Retinal pigment epithelial cell (primary cell): Measurements from ENCODE around the gene ATP4A.

ENCODE experiments used
- DNase-seq: peaks from one replicate; pipeline ENCODE4 v3.0.0-alpha.2; 2010; ENCODE audit warnings: low read depth
- H3K4me3 ChIP-seq: 2 replicates; pipeline ENCODE4 v1.5.1; 2011; ENCODE audit warnings: mild to moderate bottlenecking, low read length, control low read depth, moderate library complexity
- TF ChIP-seq, protein P1 (sequence below): conservative IDR thresholded peaks from 2 replicates; pipeline ENCODE4 v1.5.1; 2011; ENCODE audit warnings: low read depth, low read length, control low read depth, inconsistent platforms

The ATP4A gene

DNA sequence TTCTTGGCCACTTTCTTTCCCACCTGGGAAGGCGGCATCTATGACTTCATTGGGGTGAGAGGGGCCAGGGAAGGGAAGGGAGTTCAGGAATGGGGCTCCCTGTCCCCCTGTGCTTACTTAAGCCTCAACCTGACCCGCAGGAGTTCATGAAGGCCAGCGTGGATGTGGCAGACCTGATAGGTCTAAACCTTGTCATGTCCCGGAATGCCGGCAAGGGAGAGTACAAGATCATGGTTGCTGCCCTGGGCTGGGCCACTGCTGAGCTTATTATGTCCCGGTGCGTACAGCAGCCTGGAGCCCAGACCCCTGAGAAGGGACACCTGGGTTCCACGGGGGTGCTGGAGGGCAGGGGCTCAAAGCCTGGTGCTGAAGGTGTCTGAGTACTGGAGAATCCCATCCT is 16.9 kb downstream of the ATP4A start:
- H3K4me3 ChIP-seq = peak overlapping the region; percentile 91
- DNase-seq = no peak
- TF ChIP-seq, protein P1, sequence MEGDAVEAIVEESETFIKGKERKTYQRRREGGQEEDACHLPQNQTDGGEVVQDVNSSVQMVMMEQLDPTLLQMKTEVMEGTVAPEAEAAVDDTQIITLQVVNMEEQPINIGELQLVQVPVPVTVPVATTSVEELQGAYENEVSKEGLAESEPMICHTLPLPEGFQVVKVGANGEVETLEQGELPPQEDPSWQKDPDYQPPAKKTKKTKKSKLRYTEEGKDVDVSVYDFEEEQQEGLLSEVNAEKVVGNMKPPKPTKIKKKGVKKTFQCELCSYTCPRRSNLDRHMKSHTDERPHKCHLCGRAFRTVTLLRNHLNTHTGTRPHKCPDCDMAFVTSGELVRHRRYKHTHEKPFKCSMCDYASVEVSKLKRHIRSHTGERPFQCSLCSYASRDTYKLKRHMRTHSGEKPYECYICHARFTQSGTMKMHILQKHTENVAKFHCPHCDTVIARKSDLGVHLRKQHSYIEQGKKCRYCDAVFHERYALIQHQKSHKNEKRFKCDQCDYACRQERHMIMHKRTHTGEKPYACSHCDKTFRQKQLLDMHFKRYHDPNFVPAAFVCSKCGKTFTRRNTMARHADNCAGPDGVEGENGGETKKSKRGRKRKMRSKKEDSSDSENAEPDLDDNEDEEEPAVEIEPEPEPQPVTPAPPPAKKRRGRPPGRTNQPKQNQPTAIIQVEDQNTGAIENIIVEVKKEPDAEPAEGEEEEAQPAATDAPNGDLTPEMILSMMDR = no peak

DNA sequence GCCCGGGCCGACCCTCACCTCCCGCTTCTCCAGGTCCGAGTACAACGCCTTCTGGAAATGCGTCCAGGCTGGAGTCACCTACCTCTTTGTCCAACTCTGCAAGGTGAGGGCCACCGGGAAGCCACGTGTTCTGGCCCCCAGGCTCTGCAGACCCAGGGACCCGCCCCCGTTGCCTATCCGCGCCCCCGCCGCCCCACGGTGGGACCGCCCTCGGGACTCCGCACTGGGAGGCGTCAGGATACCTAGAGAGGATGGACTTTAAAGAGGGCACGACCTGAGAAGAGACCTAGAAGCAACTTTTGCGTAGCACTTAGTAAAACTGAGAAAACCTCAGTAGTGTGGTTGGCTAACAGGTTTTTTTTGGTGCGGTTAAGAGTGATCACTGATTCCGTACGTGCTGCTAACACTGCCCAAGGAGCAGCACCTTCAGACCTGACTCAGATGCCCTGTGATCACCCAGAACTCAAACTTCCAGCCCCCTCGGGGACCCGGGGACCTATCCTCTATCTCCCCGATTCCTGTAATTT is 17.5 kb downstream of the ATP4A start:
- TF ChIP-seq, protein P1 = no peak
- DNase-seq = no peak
- H3K4me3 ChIP-seq = peak overlapping the region; percentile 91

DNA sequence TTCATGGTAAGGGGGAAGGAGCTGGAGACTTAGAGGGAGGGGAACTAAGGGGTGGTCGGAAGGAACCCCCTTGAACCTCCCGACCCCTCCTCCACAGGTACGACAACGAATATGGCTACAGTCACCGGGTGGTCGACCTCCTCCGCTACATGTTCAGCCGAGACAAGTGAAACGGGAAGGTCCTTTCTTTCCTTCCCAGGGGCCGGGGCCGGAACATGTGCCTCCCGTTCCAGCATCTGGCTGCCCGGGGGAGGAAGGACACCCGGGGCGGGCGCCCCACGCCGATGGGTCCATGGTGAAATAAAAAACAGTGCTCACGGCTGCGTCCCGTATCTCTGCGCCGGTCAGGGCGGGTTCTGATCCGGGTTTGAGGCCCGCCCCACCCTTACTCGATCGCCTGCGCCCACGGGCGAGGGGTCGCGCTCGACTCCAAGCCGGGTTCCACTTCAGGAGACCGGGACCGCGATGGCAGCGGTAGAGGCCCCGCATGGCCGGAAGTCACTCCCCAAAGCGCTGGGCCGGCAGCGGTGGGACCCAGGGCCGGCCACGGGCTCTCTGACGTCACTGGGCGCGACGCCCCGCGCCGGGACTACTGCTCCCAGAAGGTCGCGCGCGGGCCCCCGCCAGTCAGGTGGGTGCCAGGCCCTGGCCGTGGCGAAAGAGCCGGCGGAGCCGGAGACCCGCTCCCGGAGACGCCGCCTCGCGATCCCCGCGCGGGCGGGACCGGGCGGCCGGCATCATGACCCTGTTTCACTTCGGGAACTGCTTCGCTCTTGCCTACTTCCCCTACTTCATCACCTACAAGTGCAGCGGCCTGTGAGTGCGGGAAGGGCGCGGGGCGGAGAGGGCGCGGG is 18.2 kb downstream of the ATP4A start, which contains the start of gene TMEM147:
Gene TMEM147, plus strand, starts transcription at position 626 of the 854 bp plus-strand sequence. Its CDS starts 114 bp downstream, at position 740.
- TF ChIP-seq, protein P1 = no peak
- H3K4me3 ChIP-seq = peak within 1 kb of the TSS; percentile 91
- DNase-seq = peak; percentile 56

DNA sequence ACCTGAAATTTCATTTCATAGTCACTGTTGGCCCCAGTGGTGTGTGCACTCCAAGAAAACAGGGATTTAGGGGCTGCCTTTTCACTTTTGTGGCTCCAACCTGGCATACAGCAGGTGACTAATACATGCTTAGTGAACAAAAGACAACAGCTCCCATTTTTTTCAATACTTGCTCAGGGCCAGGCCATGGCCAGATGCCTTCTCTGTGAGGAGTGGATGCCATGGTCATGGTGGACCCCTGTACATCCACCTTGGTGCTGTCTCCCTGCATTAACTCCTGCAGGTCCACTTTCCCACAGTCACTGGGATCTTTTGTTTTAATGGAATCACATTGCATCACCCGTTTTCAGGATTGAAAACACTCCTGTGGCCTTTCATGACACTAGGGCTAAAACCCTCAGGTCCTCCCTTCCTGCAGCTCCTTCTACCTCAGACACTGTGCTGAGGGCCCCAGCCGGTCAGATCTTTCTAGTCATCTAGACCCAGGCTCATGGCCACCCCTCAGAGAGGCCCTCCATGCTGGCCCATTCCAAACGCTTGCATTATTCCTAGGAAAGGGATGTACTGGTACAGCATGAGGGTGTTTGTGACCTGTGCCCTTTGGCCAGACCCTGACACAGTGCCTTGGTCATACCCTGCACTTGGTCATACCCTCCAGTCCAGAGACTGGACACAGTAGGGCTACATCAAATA is 19.2 kb downstream of the ATP4A start:
- TF ChIP-seq, protein P1 = no peak
- peak overlapping the region; percentile 91 for H3K4me3 ChIP-seq
- no peak for DNase-seq

DNA sequence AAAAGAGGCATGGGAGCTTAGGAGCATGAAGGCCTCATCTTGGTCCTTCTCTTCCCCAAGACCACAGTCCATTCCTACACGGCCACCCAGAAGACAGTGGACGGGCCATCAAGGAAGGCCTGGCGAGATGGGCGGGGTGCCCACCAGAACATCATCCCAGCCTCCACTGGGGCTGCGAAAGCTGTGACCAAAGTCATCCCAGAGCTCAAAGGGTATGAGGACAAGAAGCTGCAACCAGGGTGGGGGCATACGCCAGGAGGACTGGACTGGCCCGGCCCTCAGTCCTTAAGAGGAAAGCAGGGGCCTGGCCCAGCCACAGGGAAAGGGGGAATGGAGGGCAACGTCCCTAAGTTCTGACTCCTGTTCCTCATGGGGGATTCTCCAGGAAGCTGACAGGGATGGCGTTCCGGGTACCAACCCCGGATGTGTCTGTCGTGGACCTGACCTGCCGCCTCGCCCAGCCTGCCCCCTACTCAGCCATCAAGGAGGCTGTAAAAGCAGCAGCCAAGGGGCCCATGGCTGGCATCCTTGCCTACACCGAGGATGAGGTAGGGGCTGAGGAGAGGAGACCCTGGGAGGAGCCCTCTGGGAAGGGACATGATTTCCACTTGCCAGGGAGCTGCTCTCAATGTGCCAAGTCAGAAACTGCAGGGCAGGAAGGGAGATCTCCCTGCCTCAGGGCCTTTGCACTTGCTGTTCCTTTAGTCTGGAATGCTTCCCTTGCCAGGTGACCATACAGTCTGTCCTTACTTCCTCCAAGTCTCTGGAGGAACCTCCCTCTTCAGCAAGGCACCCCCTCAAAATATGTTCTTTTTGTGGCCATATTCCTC is 20.0 kb downstream of the ATP4A start:
- DNase-seq = no peak
- no peak overlapping the region for H3K4me3 ChIP-seq
- TF ChIP-seq, protein P1 = no peak

DNA sequence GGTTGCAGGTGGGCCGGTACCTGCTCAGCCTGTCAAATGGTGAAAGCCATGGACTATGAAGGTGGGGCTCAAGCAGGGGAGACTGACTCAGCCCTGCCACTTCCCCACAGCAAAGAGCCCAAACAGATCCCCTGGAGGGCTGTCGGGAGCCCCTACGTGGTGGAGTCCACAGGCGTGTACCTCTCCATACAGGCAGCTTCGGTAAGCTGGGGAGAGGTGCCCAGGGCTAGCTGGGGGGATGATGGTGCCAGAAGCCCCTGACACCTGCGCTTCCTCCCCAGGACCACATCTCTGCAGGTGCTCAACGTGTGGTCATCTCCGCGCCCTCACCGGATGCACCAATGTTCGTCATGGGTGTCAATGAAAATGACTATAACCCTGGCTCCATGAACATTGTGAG is 21.2 kb downstream of the ATP4A start:
- TF ChIP-seq, protein P1 = no peak
- DNase-seq = no peak
- no peak overlapping the region for H3K4me3 ChIP-seq
